ENCODE measurements around the gene APLP1.
"Not testable (repeated sequence)": the region's sequence is repeated elsewhere in the genome, so short reads cannot be mapped to it uniquely, and the experiment has no call there.

APLP1 gene

DNA sequence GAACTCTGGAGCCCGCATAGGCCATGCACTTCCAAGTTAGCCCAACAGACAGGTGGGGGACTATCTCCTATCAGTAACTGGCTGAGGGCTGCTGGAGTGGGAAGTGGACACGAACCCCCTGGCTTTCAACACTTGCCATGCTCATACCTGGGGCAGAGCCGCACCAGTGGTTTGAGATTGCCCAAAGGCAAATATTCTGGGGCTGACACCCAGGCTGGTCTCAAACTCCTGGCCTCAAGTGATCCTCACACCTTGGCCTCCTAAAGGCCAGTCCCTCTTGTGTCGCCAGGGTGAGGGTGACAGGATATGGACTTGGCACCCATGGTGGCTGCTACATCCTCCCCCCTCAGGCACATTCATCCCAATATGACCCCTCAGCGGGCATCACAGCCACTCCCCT is 18.8 kb downstream of the APLP1 start:
- Histone ChIP-seq H3K27ac (replicated peaks) (no peak overlapping the region), H3K4me3 (replicated peaks; ENCODE audit: insufficient read depth, low read length) (no peak overlapping the region), H3K27me3 (ENCODE audit: insufficient read depth, poor library complexity, severe bottlenecking) (no peaks in the 10 kb centered on the region)
- TF ChIP-seq SPI1 (IDR thresholded peaks at IDR 0.05; ENCODE audit: borderline replicate concordance, low read depth) (no peak), POLR2AphosphoS5 (IDR thresholded peaks at IDR 0.05; ENCODE audit: low read depth) (peak; percentile 53)
- no peak for DNase-seq (ENCODE audit: low read depth in 1 of 2, low spot score in 1 of 2)

DNA sequence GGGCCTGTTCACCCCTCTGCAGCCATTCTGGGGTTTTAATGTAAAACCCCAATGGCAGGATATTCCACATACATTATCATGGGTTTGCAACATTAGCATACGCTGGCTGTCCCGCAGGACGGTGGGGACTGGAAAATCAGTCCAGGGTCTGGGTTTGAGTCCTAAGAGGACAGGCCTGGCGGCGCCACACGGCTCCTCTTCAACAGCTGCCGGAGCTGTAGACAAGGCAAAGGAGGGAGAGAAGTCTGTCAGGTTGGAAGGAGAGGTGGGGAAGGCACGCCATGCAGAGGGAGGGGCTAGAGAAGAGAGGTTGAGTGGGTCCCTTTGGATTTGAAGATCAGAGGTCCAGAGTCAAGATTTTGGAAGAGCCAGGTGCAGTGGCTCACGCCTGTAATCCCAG is 20.0 kb downstream of the APLP1 start:
- no peak for TF ChIP-seq SPI1 (IDR thresholded peaks at IDR 0.05; ENCODE audit: borderline replicate concordance, low read depth)
- Histone ChIP-seq H3K27me3 (ENCODE audit: insufficient read depth, poor library complexity, severe bottlenecking) (no peaks in the 10 kb centered on the region), H3K27ac (replicated peaks) (no peak overlapping the region), H3K4me3 (replicated peaks; ENCODE audit: insufficient read depth, low read length) (no peak overlapping the region)
- no peak for DNase-seq (ENCODE audit: low read depth in 1 of 2, low spot score in 1 of 2)

DNA sequence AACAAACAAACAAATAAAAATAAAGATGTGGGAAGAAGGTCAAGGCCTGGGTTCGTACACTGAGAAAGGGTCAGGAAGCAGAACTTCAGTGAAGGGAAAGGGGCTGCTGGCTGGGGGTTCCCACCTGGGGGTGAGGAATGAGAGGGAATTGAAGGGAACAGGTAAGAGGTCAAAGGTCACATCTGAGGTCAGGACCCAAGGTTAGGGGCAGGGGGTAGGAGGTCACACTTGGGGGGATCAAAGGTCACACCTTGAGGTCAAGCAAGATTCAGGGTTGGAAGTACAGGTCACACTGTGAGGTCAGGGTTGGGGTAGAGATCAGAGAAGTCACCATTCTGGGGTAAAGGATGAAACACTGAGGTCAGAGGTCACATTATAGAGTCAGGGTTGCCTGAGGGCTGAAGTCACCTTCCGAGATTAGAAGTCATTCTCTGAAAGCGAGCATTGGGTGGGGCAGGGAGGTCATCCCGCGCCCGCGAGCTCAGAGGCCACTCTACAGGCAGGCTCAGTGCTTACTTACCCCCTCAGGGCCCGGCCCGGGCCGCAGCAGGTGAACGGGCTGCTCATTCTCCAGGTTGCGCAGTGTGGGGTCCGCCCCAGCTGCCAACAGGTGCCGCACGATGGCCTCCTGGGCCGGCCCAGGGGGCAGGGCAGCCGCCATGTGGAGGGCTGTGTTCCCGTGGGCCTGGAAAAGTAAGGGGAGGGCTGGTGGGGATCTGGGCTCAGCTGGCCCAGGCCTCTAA is 21.2 kb downstream of the APLP1 start:
- TF ChIP-seq GABPA (IDR thresholded peaks at IDR 0.05; ENCODE audit: low read depth), result no peak
- TF ChIP-seq, protein P1, sequence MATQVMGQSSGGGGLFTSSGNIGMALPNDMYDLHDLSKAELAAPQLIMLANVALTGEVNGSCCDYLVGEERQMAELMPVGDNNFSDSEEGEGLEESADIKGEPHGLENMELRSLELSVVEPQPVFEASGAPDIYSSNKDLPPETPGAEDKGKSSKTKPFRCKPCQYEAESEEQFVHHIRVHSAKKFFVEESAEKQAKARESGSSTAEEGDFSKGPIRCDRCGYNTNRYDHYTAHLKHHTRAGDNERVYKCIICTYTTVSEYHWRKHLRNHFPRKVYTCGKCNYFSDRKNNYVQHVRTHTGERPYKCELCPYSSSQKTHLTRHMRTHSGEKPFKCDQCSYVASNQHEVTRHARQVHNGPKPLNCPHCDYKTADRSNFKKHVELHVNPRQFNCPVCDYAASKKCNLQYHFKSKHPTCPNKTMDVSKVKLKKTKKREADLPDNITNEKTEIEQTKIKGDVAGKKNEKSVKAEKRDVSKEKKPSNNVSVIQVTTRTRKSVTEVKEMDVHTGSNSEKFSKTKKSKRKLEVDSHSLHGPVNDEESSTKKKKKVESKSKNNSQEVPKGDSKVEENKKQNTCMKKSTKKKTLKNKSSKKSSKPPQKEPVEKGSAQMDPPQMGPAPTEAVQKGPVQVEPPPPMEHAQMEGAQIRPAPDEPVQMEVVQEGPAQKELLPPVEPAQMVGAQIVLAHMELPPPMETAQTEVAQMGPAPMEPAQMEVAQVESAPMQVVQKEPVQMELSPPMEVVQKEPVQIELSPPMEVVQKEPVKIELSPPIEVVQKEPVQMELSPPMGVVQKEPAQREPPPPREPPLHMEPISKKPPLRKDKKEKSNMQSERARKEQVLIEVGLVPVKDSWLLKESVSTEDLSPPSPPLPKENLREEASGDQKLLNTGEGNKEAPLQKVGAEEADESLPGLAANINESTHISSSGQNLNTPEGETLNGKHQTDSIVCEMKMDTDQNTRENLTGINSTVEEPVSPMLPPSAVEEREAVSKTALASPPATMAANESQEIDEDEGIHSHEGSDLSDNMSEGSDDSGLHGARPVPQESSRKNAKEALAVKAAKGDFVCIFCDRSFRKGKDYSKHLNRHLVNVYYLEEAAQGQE (IDR thresholded peaks at IDR 0.05; ENCODE audit: insufficient replicate concordance, low read depth), result no peak
- TF ChIP-seq POLR2AphosphoS5 (IDR thresholded peaks at IDR 0.05; ENCODE audit: low read depth), result no peak
- no peak for TF ChIP-seq SPI1 (IDR thresholded peaks at IDR 0.05; ENCODE audit: borderline replicate concordance, low read depth)
- TF ChIP-seq, protein P2, sequence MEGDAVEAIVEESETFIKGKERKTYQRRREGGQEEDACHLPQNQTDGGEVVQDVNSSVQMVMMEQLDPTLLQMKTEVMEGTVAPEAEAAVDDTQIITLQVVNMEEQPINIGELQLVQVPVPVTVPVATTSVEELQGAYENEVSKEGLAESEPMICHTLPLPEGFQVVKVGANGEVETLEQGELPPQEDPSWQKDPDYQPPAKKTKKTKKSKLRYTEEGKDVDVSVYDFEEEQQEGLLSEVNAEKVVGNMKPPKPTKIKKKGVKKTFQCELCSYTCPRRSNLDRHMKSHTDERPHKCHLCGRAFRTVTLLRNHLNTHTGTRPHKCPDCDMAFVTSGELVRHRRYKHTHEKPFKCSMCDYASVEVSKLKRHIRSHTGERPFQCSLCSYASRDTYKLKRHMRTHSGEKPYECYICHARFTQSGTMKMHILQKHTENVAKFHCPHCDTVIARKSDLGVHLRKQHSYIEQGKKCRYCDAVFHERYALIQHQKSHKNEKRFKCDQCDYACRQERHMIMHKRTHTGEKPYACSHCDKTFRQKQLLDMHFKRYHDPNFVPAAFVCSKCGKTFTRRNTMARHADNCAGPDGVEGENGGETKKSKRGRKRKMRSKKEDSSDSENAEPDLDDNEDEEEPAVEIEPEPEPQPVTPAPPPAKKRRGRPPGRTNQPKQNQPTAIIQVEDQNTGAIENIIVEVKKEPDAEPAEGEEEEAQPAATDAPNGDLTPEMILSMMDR (IDR thresholded peaks at IDR 0.05; ENCODE audit: insufficient read depth, low read length), result no peak

DNA sequence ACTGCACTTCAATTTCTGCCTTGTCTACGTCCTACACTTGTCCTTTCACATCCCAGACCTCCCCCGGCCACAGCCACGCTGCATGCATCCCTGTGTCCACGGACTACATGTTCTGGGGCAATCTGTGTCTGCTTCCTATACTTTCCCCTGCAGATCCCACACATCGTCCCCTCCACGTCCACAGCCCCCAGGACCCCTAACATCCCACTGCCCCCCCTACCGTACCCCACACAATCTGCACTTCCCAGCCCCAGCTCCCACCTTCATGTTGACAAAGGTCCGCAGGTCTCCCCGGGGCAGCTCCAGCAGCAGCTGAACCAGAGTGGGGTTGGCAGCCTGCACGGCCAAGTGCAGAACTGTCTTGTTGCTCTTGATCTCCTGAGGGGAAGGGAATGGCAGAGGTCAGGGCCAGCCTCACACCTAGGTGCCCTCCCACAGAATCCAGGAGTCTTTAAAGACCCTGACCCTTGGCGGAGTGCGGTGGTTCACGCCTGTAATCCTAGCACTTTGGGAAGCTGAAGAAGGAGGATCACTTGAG is 21.8 kb downstream of the APLP1 start:
- no peak overlapping the region for H3K4me3 ChIP-seq (replicated peaks; ENCODE audit: insufficient read depth, low read length)
- H3K27ac ChIP-seq (replicated peaks), result no peak overlapping the region
- TF ChIP-seq, protein P2 (IDR thresholded peaks at IDR 0.05; ENCODE audit: insufficient read depth, low read length), result no peak
- peak; percentile 12; the same call in 1 of the 2 replicates for TF ChIP-seq POLR2AphosphoS5 (IDR thresholded peaks at IDR 0.05; ENCODE audit: low read depth)
- H3K27me3 ChIP-seq (ENCODE audit: insufficient read depth, poor library complexity, severe bottlenecking), result no peaks in the 10 kb centered on the region
- DNase-seq (ENCODE audit: low read depth in 1 of 2, low spot score in 1 of 2), result no peak

More for the DNA sequence above, 21.2 kb downstream of the APLP1 start:
- H3K4me3 ChIP-seq (replicated peaks; ENCODE audit: insufficient read depth, low read length), result no peak overlapping the region
- H3K27me3 ChIP-seq (ENCODE audit: insufficient read depth, poor library complexity, severe bottlenecking), result no peaks in the 10 kb centered on the region
- H3K27ac ChIP-seq (replicated peaks), result no peak overlapping the region
- DNase-seq (ENCODE audit: low read depth in 1 of 2, low spot score in 1 of 2), result no peak

DNA sequence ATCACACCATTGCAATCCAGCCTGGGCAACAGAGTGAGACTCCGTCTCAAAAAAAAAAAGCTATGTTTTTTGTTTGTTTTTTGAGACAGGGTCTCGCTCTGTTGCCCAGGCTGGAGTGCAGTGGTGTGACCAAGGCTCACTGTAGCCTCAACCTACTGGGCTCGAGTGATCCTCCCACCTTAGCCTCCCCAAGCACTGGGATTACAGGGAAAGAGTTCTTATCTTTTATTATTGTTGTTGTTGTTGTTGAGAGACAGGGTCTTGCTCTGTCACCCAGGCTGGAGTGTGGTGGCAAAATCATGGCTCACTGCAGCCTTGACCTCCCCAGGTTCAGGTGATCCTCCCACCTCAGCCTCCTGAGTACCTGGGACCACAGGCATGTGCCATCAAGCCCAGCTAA is 23.4 kb downstream of the APLP1 start:
- not testable (repeated sequence) for DNase-seq (ENCODE audit: low read depth in 1 of 2, low spot score in 1 of 2); H3K27me3 ChIP-seq (ENCODE audit: insufficient read depth, poor library complexity, severe bottlenecking)

DNA sequence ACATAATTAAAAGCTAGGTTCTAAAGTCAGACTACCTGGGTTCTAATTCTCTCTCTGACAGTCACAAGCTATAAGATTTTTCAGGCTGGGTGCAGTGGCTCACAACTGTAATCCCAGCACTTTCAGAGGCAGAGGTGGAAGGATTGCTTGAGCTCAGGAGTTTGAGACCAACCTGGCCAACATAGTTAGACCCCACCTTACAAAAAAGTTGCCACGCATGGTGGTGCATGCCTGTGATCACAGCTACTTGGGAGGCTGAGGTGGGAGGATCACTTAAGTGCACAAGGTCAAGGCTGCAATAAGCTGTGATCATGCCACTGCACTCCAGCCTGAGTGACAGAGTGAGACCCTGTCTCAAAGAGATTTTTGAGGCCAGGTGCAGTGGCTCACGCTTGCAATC is 26.0 kb downstream of the APLP1 start:
- no peak for DNase-seq (ENCODE audit: low read depth in 1 of 2, low spot score in 1 of 2)
- H3K27me3 ChIP-seq (ENCODE audit: insufficient read depth, poor library complexity, severe bottlenecking), result no peaks in the 10 kb centered on the region
- TF ChIP-seq, protein P1 (IDR thresholded peaks at IDR 0.05; ENCODE audit: insufficient replicate concordance, low read depth), result no peak
- TF ChIP-seq POLR2AphosphoS5 (IDR thresholded peaks at IDR 0.05; ENCODE audit: low read depth) (peak; percentile 50; the same call in 1 of the 2 replicates), GABPA (IDR thresholded peaks at IDR 0.05; ENCODE audit: low read depth) (no peak)
- no peak overlapping the region for H3K27ac ChIP-seq (replicated peaks)
- no peak overlapping the region for H3K4me3 ChIP-seq (replicated peaks; ENCODE audit: insufficient read depth, low read length)

More for the DNA sequence above, 23.4 kb downstream of the APLP1 start:
- not testable (repeated sequence) for H3K4me3 ChIP-seq (replicated peaks; ENCODE audit: insufficient read depth, low read length); H3K27ac ChIP-seq (replicated peaks)

Data from HL-60 (cell line).